HEK293 (cell line): ENCODE measurements around the gene ARF3.

Experiments used
- CTCF ChIA-PET: fragments of 350-600 bp; formaldehyde crosslinking; extraction: SDS; loops from one replicate; lab custom pipeline; 2021; ENCODE audit warnings: antibody characterized with exemption; lab: Yijun Ruan, JAX
- POLR2A ChIA-PET: fragments of 300-600 bp; formaldehyde crosslinking; extraction: SDS; loops from one replicate; lab custom pipeline; 2020; ENCODE audit warnings: antibody characterized with exemption, inconsistent platforms; lab: Yijun Ruan, JAX
- H3K27ac ChIP-seq: fragments of 200-500 bp; sonication (Bioruptor generic); 2 replicates; pipeline ENCODE4 v1.5.1; 2014; ENCODE audit warnings: low read depth, low read length, control low read depth, inconsistent platforms; ENCODE audit errors: extremely low read depth
- H3K36me3 ChIP-seq, 2 experiments: fragments of 200-500 bp in 1 of 2; sonication (Bioruptor generic) in 1 of 2; 1 replicate in 1 of 2; 2 replicates in 1 of 2; pipeline ENCODE4 v1.5.1; 2014 to 2017; ENCODE audit warnings: inconsistent platforms in 2 of 2, low read length in 2 of 2; ENCODE audit not compliant: control insufficient read depth in 2 of 2, insufficient read depth in 1 of 2
- H3K4me1 ChIP-seq: fragments of 200-500 bp; sonication (Bioruptor generic); 2 replicates; pipeline ENCODE4 v1.5.1; 2014; ENCODE audit warnings: mild to moderate bottlenecking, low read length, inconsistent platforms; ENCODE audit not compliant: control insufficient read depth, insufficient read depth
- H3K4me3 ChIP-seq: 2 replicates; pipeline ENCODE4 v1.5.1; 2011; ENCODE audit warnings: low read depth, mild to moderate bottlenecking, control low read depth, low read length, moderate library complexity
- H3K9me3 ChIP-seq: fragments of 200-500 bp; sonication (Bioruptor generic); 2 replicates; pipeline ENCODE4 v1.5.1; 2014; ENCODE audit warnings: low read depth, low read length, inconsistent platforms; ENCODE audit not compliant: control insufficient read depth, insufficient read depth
- ATF2 ChIP-seq: fragments of 450-650 bp; formaldehyde crosslinking; IDR thresholded peaks from 2 replicates; pipeline ENCODE4 v1.5.1; 2016; ENCODE audit warnings: missing biosample characterization, missing genetic modification characterization, low read depth
- GLI2 ChIP-seq: fragments of 450-650 bp; formaldehyde crosslinking; IDR thresholded peaks from 2 replicates; pipeline ENCODE4; 2017; ENCODE audit warnings: missing biosample characterization, missing genetic modification characterization, low read depth, borderline replicate concordance
- KLF10 ChIP-seq: fragments of 450-650 bp; IDR thresholded peaks from 2 replicates; pipeline ENCODE4 v1.5.1; 2018; ENCODE audit warnings: missing biosample characterization, mild to moderate bottlenecking, missing genetic modification characterization
- KLF7 ChIP-seq: fragments of 450-650 bp; formaldehyde crosslinking; IDR thresholded peaks from 2 replicates; pipeline ENCODE4 v1.5.1; 2016; ENCODE audit warnings: missing biosample characterization, missing genetic modification characterization, borderline replicate concordance
- MYNN ChIP-seq: fragments of 450-650 bp; formaldehyde crosslinking; IDR thresholded peaks from 2 replicates; pipeline ENCODE4 v1.5.1; 2016; ENCODE audit warnings: missing biosample characterization, missing genetic modification characterization, borderline replicate concordance
- MZF1 ChIP-seq: fragments of 450-650 bp; formaldehyde crosslinking; IDR thresholded peaks from 2 replicates; pipeline ENCODE4 v1.5.1; 2017; ENCODE audit warnings: missing biosample characterization, missing genetic modification characterization, borderline replicate concordance
- SCRT2 ChIP-seq: fragments of 450-650 bp; formaldehyde crosslinking; IDR thresholded peaks from 2 replicates; pipeline ENCODE4 v1.5.1; 2016; ENCODE audit warnings: missing biosample characterization, missing genetic modification characterization
- SP2 ChIP-seq: fragments of 450-650 bp; formaldehyde crosslinking; IDR thresholded peaks from 2 replicates; pipeline ENCODE4 v1.5.1; 2016; ENCODE audit warnings: missing biosample characterization, missing genetic modification characterization
- SP3 ChIP-seq: fragments of 450-650 bp; formaldehyde crosslinking; IDR thresholded peaks from 2 replicates; pipeline ENCODE4 v1.5.1; 2016; ENCODE audit warnings: missing biosample characterization, missing genetic modification characterization
- TRIM28 ChIP-seq: IDR thresholded peaks from 2 replicates; pipeline ENCODE4 v1.6.1; 2011; ENCODE audit warnings: low read length, control low read depth, borderline replicate concordance
- ZBTB44 ChIP-seq: fragments of 450-650 bp; IDR thresholded peaks from 2 replicates; pipeline ENCODE4 v1.5.1; 2018; ENCODE audit warnings: missing biosample characterization, mild to moderate bottlenecking, missing genetic modification characterization
- ZBTB48 ChIP-seq: fragments of 450-650 bp; formaldehyde crosslinking; IDR thresholded peaks from 2 replicates; pipeline ENCODE4 v1.5.1; 2016; ENCODE audit warnings: missing biosample characterization, missing genetic modification characterization
- ZBTB7A ChIP-seq: fragments of 450-650 bp; formaldehyde crosslinking; IDR thresholded peaks from 2 replicates; pipeline ENCODE4 v1.5.1; 2016; ENCODE audit warnings: low read depth, missing biosample characterization, missing genetic modification characterization
- ZFHX2 ChIP-seq: fragments of 450-650 bp; formaldehyde crosslinking; conservative IDR thresholded peaks from 2 replicates; pipeline ENCODE4 v1.5.1; 2016; ENCODE audit warnings: missing biosample characterization, missing genetic modification characterization
- ZNF24 ChIP-seq: fragments of 450-650 bp; formaldehyde crosslinking; IDR thresholded peaks from 2 replicates; pipeline ENCODE4 v1.5.1; 2016; ENCODE audit warnings: missing biosample characterization, missing genetic modification characterization
- ZNF335 ChIP-seq: fragments of 450-650 bp; formaldehyde crosslinking; conservative IDR thresholded peaks from 2 replicates; pipeline ENCODE4 v1.5.1; 2016; ENCODE audit warnings: missing biosample characterization, missing genetic modification characterization
- ZNF341 ChIP-seq: fragments of 450-650 bp; formaldehyde crosslinking; IDR thresholded peaks from 2 replicates; pipeline ENCODE4; 2016; ENCODE audit warnings: low read depth, missing biosample characterization, missing genetic modification characterization
- ZNF354C ChIP-seq: fragments of 450-650 bp; formaldehyde crosslinking; IDR thresholded peaks from 2 replicates; pipeline ENCODE4 v1.5.1; 2016; ENCODE audit warnings: missing biosample characterization, missing genetic modification characterization, low read depth, borderline replicate concordance
- ZNF366 ChIP-seq: fragments of 450-650 bp; formaldehyde crosslinking; conservative IDR thresholded peaks from 2 replicates; pipeline ENCODE4 v1.5.1; 2016; ENCODE audit warnings: missing biosample characterization, missing genetic modification characterization
- ZNF391 ChIP-seq: fragments of 450-650 bp; formaldehyde crosslinking; IDR thresholded peaks from 2 replicates; pipeline ENCODE4 v1.5.1; 2016; ENCODE audit warnings: low read depth, missing biosample characterization, missing genetic modification characterization, borderline replicate concordance
- ZNF518A ChIP-seq: fragments of 450-650 bp; formaldehyde crosslinking; conservative IDR thresholded peaks from 2 replicates; pipeline ENCODE4 v1.5.1; 2016; ENCODE audit warnings: low read depth, missing biosample characterization, missing genetic modification characterization
- ZNF580 ChIP-seq: fragments of 450-650 bp; formaldehyde crosslinking; IDR thresholded peaks from 2 replicates; pipeline ENCODE4 v1.5.1; 2016; ENCODE audit warnings: missing biosample characterization, missing genetic modification characterization
- ZNF629 ChIP-seq: fragments of 450-650 bp; formaldehyde crosslinking; IDR thresholded peaks from 2 replicates; pipeline ENCODE4 v1.5.1; 2017; ENCODE audit warnings: missing biosample characterization, missing genetic modification characterization
- ZNF660 ChIP-seq: fragments of 450-650 bp; IDR thresholded peaks from 2 replicates; pipeline ENCODE4 v1.5.1; 2018; ENCODE audit warnings: missing biosample characterization, mild to moderate bottlenecking, missing genetic modification characterization
- ZNF677 ChIP-seq: fragments of 450-650 bp; IDR thresholded peaks from 2 replicates; pipeline ENCODE4 v1.5.0; 2018; ENCODE audit warnings: missing biosample characterization, mild to moderate bottlenecking, missing genetic modification characterization, moderate library complexity
- ZNF692 ChIP-seq: fragments of 450-650 bp; formaldehyde crosslinking; IDR thresholded peaks from 2 replicates; pipeline ENCODE4 v1.5.1; 2016; ENCODE audit warnings: missing biosample characterization, missing genetic modification characterization
- ZSCAN30 ChIP-seq: fragments of 450-650 bp; IDR thresholded peaks from 2 replicates; pipeline ENCODE4 v1.5.1; 2018; ENCODE audit warnings: missing biosample characterization, mild to moderate bottlenecking, missing genetic modification characterization, moderate library complexity
- ZXDB ChIP-seq: fragments of 450-650 bp; formaldehyde crosslinking; IDR thresholded peaks from 2 replicates; pipeline ENCODE4 v1.5.1; 2016; ENCODE audit warnings: missing biosample characterization, missing genetic modification characterization

Gene ARF3

DNA sequence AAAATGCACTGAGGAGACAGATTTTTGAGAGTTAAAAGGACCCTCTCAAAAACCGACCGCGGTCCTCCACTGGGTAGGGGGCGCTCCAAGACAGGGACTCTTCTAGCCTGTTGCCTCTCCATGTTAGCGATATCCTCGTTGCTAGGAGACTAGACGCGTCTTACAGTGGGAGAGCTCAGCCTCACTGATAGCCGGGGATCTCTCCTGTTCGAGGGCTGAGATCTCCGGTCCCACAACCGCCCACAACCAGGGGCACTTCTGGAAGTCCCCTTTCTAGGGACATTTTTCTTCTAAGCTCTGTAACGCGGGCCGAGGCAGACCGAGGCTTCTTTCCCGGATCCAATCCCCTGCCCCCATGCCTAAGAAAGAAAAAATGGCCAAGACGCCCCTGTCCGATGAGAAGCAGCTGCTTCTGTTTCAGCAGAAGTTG, 53.3 kb downstream of the ARF3 start:
- H3K4me1 ChIP-seq: peaks cover 4% of the 10 kb centered on the region; the same call in 1 of the 2 replicates
- H3K27ac ChIP-seq: no peak overlapping the region
- H3K9me3 ChIP-seq: no peaks in the 10 kb centered on the region
- H3K36me3 ChIP-seq: no peaks in the 10 kb centered on the region
- ChIA-PET POLR2A (interaction anchor here (0.7 kb wide), 1 partner anchor 53 kb away, joined by 3 read pairs; the partner anchor contains the start of gene ARF3), CTCF (interaction anchor here (0.6 to 6.5 kb wide), 25 partner anchors 9 to 567 kb away, joined by 3 to 75 read pairs (median 4); partner anchors contain the start of genes DDN, DDX23 and RND1)
- peak overlapping the region; percentile 46 for H3K4me3 ChIP-seq
- peak; percentile 17; the same call in 1 of the 2 replicates for TF ChIP-seq KLF10 (tag by site-specific recombination)
- peak; percentile 42; the same call in 1 of the 2 replicates for TF ChIP-seq MZF1 (tag by site-specific recombination)
- TF ChIP-seq GLI2 (tag by site-specific recombination): 0 out of 2 replicates have a peak, but pooled peaks have one; percentile 68
- 0 out of 2 replicates have a peak, but pooled peaks have one; percentile 39 for TF ChIP-seq MYNN (tag by site-specific recombination)
- TF ChIP-seq ZSCAN30 (tag by site-specific recombination): 0 out of 2 replicates have a peak, but pooled peaks have one; percentile 32
- TF ChIP-seq SP2 (tag by site-specific recombination): peak; percentile 9; the same call in 1 of the 2 replicates
- no peak for TF ChIP-seq ATF2 (tag by site-specific recombination)
- TF ChIP-seq ZFHX2 (tag by site-specific recombination): peak; percentile 25; the same call in 1 of the 2 replicates
- TF ChIP-seq SCRT2 (tag by site-specific recombination): peak; percentile 98
- TF ChIP-seq ZNF366 (tag by site-specific recombination): 0 out of 2 replicates have a peak, but pooled peaks have one; percentile 13
- peak; percentile 53; the same call in 1 of the 2 replicates for TF ChIP-seq ZBTB48
- TF ChIP-seq ZNF341: peak; percentile 35
- TF ChIP-seq ZNF629 (tag by site-specific recombination): peak; percentile 64; the same call in 1 of the 2 replicates
- 0 out of 2 replicates have a peak, but pooled peaks have one; percentile 20 for TF ChIP-seq SP3 (tag by site-specific recombination)
- TF ChIP-seq ZNF391 (tag by site-specific recombination): no peak
- TF ChIP-seq KLF7: 0 out of 2 replicates have a peak, but pooled peaks have one; percentile 32
- no peak for TF ChIP-seq ZNF677 (tag by site-specific recombination)
- 0 out of 2 replicates have a peak, but pooled peaks have one; percentile 28 for TF ChIP-seq ZNF692 (tag by site-specific recombination)
- 0 out of 2 replicates have a peak, but pooled peaks have one; percentile 40 for TF ChIP-seq ZNF24 (tag by site-specific recombination)
- no peak for TF ChIP-seq ZBTB44 (tag by site-specific recombination)
- TF ChIP-seq ZNF335: peak; percentile 24; the same call in 1 of the 2 replicates
- no peak for TF ChIP-seq TRIM28
- no peak for TF ChIP-seq ZBTB7A (tag by site-specific recombination)
- TF ChIP-seq ZNF354C (tag by site-specific recombination): 0 out of 2 replicates have a peak, but pooled peaks have one; percentile 16
- peak; percentile 79; the same call in 1 of the 2 replicates for TF ChIP-seq ZNF580 (tag by site-specific recombination)
- 0 out of 2 replicates have a peak, but pooled peaks have one; percentile 94 for TF ChIP-seq ZNF518A (tag by site-specific recombination)
- TF ChIP-seq ZXDB (tag by site-specific recombination): peak; percentile 66; the same call in 1 of the 2 replicates
- peak; percentile 92 for TF ChIP-seq ZNF660 (tag by site-specific recombination)
